Dendritic cell treated with granulocyte-macrophage colony-stimulating factor and Interleukin-4, amounts not matched to agents 40 ng/mL and 50 ng/mL, for 4 days (primary cell): ENCODE measurements around the gene SSC4D.

Experiments
- H3K27ac Mint-ChIP-seq: one replicate; pipeline ENCODE4 v1.8.0; 2022; ENCODE audit warnings: mild to moderate bottlenecking, mixed read lengths
- H3K27me3 Mint-ChIP-seq: one replicate; pipeline ENCODE4 v1.8.0; 2022; ENCODE audit warnings: mild to moderate bottlenecking, mixed read lengths
- H3K36me3 Mint-ChIP-seq: one replicate; pipeline ENCODE4 v1.8.0; 2022; ENCODE audit warnings: low read depth, mixed read lengths
- H3K4me1 Mint-ChIP-seq: one replicate; pipeline ENCODE4 v1.8.0; 2022; ENCODE audit warnings: low read depth, mixed read lengths
- H3K4me3 Mint-ChIP-seq: one replicate; pipeline ENCODE4 v1.8.0; 2022; ENCODE audit warnings: mild to moderate bottlenecking, moderate library complexity, mixed read lengths
- H3K9me3 Mint-ChIP-seq: one replicate; pipeline ENCODE4 v1.8.0; 2022; ENCODE audit warnings: mixed read lengths
- intact Hi-C: fragments of 100-400 bp; cut with micrococcal nuclease; formaldehyde crosslinking; loops from one replicate; pipeline ENCODE4 v1.15.0; 2022

SSC4D gene

DNA sequence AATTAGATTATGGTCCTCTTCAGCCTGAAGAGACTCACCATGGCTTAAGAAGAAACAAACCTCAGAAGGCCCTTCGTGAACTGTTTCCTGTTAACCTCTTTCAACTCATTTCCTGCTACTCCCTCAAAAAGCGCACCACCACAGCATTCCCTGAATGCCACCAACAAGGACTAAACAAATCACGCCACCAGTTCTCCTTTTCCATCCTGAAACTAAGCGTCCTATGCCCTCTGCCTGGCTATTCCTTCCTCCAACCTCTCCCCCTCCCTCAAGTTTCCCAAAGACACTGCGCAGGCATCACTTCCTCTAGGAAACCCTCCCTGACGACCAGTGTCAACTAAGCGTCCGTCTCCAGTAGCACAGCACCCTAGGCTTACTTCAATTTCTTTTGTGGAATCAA is 62.7 kb downstream of the SSC4D start:
- intact Hi-C loops, result no loop called here
- Mint-ChIP-seq H3K27me3 (no peaks in the 10 kb centered on the region), H3K4me1 (peaks cover 74% of the 10 kb centered on the region), H3K36me3 (peaks cover 100% of the 10 kb centered on the region), H3K9me3 (no peaks in the 10 kb centered on the region), H3K4me3 (peak overlapping the region; percentile 10), H3K27ac (peak overlapping the region; percentile 76)

DNA sequence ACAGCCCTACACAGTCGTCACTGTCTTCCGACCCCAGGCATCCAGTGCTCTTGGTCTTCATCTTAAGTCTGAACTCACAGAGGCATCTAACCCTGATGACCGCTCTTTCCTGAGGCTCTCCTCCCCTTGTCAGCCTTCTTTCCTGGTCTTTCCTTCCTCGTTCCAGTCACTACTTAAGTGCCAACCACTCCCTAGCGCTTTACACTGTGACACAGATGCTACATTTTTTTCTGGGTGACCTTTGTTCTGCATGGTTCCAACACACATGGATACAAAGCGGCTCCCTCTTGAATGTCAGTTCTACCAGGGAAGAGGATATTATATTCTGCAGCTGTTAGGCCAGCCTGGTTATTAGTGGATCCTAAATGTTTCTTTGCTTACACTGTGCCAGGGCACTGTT is 63.4 kb downstream of the SSC4D start:
- intact Hi-C loops, result no loop called here
- Mint-ChIP-seq H3K27ac (peak overlapping the region; percentile 76), H3K9me3 (no peaks in the 10 kb centered on the region), H3K4me1 (peaks cover 67% of the 10 kb centered on the region), H3K4me3 (no peak overlapping the region), H3K27me3 (no peaks in the 10 kb centered on the region), H3K36me3 (peaks cover 100% of the 10 kb centered on the region)

DNA sequence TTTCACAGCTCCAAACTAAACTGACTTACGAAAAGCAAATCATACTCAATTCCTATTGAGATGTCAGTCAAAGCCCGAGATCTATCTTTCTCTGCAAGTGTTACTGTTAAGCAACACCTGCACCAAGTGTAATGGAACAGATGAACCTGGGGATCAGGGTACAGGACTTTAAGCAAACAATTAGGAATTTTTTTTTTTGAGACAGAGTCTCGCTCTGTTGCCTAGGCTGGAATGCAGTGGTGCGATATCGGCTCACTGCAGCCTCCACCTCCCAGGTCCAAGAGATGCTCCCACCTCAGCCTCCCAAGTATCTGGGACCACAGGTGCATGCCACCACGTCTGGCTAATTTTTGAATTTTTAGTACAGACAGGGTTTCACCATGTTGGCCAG is 65.6 kb downstream of the SSC4D start:
- no peak overlapping the region for H3K4me3 Mint-ChIP-seq
- no peak overlapping the region for H3K27ac Mint-ChIP-seq
- H3K36me3 Mint-ChIP-seq, result peaks cover 99% of the 10 kb centered on the region
- peaks cover 68% of the 10 kb centered on the region for H3K4me1 Mint-ChIP-seq
- H3K27me3 Mint-ChIP-seq, result no peaks in the 10 kb centered on the region
- H3K9me3 Mint-ChIP-seq, result no peaks in the 10 kb centered on the region
- intact Hi-C loops, result no loop called here

DNA sequence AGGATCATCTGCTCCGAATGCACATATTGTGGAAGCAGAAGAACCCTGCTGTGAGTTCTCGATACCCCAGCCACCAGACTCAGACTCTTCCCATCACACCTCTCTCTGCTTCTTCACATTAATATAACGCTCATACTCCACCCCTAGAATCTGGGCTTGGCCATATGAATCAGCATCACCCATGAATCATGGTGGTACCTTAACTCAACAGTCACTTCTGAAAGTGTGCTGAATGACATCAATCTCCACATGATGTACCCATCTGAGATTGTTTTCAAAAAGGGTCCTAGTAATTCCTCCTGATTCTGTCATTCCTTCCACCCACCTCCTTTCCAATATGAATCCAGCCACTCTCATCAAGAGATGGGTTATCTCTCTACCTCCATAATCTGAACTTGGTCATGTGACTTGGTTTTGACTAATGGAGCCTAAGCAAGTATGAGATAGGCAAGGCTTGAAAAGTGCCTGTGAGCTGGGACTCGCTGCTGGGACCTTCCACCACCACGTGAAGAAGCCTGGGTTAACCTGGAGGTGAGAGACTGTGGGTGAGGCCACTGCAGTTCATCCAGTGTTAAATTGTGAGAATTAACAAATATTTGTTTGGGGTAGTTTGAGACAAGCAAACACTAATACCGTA is 66.1 kb downstream of the SSC4D start:
- H3K27ac Mint-ChIP-seq, result no peak overlapping the region
- peaks cover 97% of the 10 kb centered on the region for H3K36me3 Mint-ChIP-seq
- no peak overlapping the region for H3K4me3 Mint-ChIP-seq
- intact Hi-C loops, result no loop called here
- no peaks in the 10 kb centered on the region for H3K27me3 Mint-ChIP-seq
- no peaks in the 10 kb centered on the region for H3K9me3 Mint-ChIP-seq
- peaks cover 72% of the 10 kb centered on the region for H3K4me1 Mint-ChIP-seq

DNA sequence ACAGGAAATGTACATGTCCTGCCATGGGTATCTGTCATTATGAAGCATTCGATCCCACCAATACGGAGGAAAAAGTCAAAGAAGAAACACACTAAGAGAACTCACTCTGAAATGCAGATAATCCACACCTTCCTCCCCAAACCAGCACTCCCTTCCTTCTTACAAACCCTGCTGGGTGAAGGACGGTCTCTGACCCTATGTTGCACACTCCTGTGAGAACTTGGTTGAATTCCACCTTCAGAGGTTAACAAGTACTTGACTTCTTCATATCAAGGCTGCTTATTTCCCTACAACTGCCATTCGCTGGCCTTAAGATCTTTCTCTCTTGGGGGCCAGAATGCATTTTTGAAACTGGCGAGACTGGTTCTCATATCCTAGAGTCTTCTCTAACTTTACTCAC is 67.3 kb downstream of the SSC4D start:
- Mint-ChIP-seq H3K27ac (no peak overlapping the region), H3K27me3 (no peaks in the 10 kb centered on the region), H3K4me3 (no peak overlapping the region), H3K9me3 (no peaks in the 10 kb centered on the region), H3K4me1 (peaks cover 77% of the 10 kb centered on the region), H3K36me3 (peaks cover 97% of the 10 kb centered on the region)
- intact Hi-C loops, result no loop called here

DNA sequence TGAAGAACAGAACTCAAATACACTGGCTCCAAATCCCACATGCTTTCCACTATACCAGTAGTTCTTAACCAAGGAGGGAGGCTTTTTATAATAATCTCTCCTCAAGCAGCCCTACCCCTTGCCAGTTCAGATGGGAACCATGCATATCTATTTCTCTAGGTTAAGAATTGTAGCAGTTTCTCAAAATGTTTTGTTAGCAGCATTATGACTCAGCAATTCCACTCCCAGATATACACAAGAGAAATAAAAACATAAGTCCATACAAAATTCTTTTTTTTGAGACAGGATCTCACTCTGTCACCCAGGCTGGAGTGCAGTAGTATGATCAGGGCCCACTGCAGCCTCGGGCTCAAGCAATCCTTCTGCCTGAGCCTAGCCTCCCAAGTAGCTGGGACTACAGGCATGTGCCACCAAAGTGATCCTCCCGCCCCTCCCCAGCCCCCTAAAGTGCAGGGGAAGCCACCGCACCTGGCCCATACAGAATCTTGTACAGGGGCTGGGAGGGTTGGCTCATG is 68.8 kb downstream of the SSC4D start:
- Mint-ChIP-seq H3K4me1 (peaks cover 74% of the 10 kb centered on the region), H3K4me3 (no peak overlapping the region), H3K36me3 (peaks cover 97% of the 10 kb centered on the region), H3K27me3 (no peaks in the 10 kb centered on the region), H3K9me3 (no peaks in the 10 kb centered on the region), H3K27ac (no peak overlapping the region)
- intact Hi-C loops, result no loop called here
